ENCODE data around the gene TBX5.
"Not testable (repeated sequence)": the region's sequence is repeated elsewhere in the genome, so short reads cannot be mapped to it uniquely, and the experiment has no call there.

The TBX5 gene

DNA sequence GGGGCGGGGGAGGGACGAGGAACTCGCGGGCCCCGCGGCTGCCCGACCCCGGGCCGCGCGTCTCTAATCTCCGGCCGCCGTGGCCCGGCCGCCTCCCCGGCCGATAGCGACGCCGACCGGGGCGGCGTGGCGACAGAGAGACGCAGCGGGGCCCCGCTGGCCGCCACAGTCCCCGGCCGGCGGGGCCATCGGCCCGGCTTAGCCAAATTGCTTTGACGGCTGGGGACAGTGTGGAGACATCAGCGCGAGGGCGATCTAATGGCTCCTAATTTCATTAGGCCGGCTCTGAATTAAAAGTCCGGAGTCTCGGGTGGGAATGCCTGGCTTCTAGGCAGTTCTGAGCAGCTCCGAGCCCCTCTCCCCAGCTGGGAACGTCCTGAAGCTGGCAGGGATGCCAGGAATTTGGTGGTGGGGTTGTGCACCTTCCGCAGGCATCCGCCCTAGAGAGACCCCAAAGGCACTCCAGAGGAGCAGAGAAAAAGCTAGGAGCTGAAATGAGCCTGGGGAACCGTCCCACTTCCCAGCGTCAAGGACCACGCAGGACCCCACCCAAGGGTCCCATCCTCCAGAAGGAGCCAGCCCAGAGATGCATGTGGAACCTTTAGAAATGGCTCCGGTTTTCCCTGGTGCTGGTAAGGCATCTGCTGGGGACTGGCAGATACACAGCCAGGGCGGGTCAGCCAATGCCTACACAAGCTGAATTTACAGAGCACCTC is 9.6 kb downstream of the TBX5 start:
- TF ChIP-seq ZNF274 (IDR thresholded peaks at IDR 0.05; ENCODE audit: low read depth, low read length) = no peak

DNA sequence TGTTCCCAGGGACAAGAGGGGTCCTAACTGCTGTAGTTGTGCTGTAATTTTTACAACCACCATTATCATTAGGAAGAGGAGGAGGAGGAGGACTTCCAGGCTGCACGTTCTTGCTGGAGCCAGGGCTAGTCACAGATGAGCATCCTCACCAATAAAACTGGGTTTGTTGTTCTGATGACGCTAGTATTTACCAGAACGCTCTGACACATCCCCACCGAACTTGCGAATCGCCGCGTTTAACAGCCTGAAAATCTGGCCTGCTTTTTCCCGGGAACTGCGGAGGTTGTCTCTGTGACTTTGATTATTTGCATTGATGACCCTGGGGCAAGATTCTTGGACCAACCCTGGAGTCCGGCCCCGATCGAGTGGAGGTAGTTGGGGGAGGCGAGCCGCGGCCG is 10.2 kb downstream of the TBX5 start:
- no peak overlapping the region for H3K4me3 ChIP-seq (ENCODE audit: low read length)
- no peak for TF ChIP-seq ZNF274 (IDR thresholded peaks at IDR 0.05; ENCODE audit: low read depth, low read length)

More for the DNA sequence above, 9.6 kb downstream of the TBX5 start:
- no peak overlapping the region for H3K4me3 ChIP-seq (ENCODE audit: low read length)

DNA sequence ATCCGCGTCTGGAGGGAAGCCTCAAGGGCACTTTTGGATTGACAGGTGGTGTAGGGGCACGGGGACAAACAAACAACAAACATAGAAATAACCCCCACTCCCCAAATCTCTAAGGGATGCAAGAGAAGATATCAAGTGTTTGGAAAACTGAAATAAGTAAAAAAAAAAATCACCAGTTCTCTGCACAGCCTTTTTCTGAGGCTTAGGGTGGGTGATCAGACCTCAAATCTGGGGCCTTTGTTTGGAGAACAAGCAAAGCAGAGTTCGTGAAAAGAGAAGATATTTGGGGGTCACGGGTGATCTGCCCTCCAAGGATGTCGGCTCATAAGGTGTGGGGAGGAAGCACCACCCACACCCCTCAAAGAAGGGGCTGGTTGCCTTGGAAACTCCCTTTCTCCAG is 10.7 kb downstream of the TBX5 start:
- TF ChIP-seq ZNF274 (IDR thresholded peaks at IDR 0.05; ENCODE audit: low read depth, low read length) = no peak

DNA sequence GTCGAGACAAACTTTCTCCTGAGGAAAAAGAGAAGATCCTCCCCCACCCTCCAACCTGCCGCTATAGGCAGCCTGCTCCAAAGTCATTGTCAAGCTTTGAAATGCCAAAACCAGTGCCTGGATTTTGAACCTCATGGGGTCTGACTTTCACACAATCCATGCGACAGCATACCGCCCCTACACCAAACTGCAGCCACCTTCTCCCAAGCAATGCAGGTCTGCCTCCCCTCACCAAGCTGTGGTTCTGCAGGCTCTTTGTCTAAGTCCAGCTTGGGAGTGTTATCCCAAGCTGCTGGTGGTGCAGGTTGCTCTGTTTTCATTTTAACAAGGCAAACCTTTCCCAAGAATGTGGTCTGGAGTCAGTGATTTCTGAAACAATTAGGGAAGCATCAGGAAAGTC is 12.4 kb downstream of the TBX5 start:
- no peak for TF ChIP-seq ZNF274 (IDR thresholded peaks at IDR 0.05; ENCODE audit: low read depth, low read length)

More for the DNA sequence above, 10.7 kb downstream of the TBX5 start:
- no peak overlapping the region for H3K4me3 ChIP-seq (ENCODE audit: low read length)

DNA sequence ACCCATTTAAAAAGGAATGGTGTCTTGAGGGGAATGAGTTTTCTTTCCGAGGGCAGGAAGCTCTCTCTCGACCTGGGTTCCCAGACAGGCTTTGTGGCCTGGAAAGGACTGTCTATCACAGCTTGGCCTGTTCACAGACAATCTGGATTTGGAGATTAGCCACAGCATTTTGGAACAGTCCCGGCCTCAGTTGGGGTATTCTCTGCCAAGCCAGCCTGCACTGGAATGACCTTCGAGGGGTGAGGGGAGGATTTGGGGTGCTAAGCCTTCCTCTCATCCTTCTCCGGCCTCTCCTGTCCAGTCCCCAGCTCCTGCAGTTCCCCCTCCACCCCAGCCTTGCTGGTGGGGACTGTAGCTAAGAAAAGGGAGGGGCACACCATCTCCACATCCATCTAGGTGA is 13.0 kb downstream of the TBX5 start:
- no peak for TF ChIP-seq ZNF274 (IDR thresholded peaks at IDR 0.05; ENCODE audit: low read depth, low read length)
- H3K4me3 ChIP-seq (ENCODE audit: low read length) = no peak overlapping the region

More for the DNA sequence above, 12.4 kb downstream of the TBX5 start:
- no peak overlapping the region for H3K4me3 ChIP-seq (ENCODE audit: low read length)

DNA sequence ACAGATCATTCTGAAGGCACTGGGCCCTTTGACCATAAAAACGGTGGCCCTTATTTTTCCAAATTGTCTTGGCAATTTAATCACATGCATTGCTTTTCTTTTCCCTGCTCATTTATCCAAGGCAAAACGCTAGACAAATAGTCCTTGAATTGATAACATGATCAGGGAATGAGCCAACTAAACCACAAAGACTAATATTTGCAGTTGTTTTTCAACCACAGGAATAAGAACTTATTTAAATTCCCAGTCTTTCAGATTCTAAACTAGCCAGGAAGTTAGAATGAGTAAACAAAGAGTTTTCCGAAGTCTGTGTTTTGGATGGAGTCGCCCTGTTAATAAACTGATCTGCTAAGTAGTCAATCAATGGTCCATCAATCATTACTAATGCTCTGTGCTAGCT is 14.9 kb downstream of the TBX5 start:
- no peak overlapping the region for H3K4me3 ChIP-seq (ENCODE audit: low read length)
- no peak for TF ChIP-seq ZNF274 (IDR thresholded peaks at IDR 0.05; ENCODE audit: low read depth, low read length)

DNA sequence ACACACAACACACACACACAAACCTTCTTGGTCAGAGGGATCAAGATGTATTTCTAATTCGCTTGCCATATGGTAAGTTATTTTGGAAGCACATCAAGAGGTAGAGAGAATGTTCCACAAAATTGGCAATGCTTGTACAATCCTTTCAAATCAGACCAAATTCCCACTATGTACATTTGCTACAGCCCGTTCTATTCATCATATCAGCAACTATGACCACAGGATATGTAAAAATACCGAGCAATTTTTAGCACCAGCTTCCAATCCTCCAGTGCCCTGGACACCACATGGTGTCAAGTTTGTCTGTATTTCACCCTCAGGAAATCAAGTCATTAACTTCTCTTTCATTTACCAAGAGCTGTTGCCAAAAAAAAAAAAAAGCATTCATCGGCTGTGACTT is 21.2 kb downstream of the TBX5 start:
- TF ChIP-seq ZNF274 (IDR thresholded peaks at IDR 0.05; ENCODE audit: low read depth, low read length) = no peak
- H3K4me3 ChIP-seq (ENCODE audit: low read length) = no peak overlapping the region

DNA sequence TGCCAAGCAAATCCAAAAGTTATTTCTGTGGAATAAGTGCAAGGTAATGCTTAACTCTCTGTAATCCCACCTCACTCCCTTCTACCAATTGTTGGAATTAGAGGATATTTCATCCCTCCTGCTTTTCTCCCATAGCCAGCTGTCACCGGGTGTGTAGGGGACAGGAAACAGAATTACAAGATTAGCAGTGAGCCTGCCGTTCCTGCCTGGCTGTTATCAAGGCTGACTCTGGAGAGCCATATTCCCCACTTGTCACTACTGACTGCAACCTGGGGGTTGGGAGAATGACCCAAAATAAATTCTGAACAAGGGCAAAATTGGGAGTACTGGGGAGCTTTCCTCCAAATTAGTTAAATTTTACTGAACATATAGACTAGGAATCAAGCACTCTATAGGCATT is 24.8 kb downstream of the TBX5 start:
- no peak overlapping the region for H3K4me3 ChIP-seq (ENCODE audit: low read length)
- no peak for TF ChIP-seq ZNF274 (IDR thresholded peaks at IDR 0.05; ENCODE audit: low read depth, low read length)

DNA sequence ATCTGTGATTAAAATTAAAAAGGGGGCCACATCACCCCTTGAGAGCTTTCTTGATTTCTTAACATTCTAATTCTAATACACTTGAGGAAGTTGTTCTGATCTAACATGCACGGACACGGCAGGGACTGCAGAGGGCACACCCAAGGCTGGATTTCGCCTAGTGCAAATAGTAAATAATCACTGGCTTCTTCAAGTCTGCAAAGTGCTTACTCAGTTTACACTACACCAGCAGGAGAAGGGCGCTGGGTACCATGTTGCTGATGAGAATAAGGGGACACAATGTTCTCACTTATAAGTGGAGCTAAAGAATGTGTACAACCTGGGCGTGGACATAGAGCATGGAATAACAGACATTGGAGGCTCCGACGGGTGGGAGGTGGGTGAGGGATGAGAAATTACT is 34.2 kb downstream of the TBX5 start:
- TF ChIP-seq ZNF274 (IDR thresholded peaks at IDR 0.05; ENCODE audit: low read depth, low read length) = no peak

DNA sequence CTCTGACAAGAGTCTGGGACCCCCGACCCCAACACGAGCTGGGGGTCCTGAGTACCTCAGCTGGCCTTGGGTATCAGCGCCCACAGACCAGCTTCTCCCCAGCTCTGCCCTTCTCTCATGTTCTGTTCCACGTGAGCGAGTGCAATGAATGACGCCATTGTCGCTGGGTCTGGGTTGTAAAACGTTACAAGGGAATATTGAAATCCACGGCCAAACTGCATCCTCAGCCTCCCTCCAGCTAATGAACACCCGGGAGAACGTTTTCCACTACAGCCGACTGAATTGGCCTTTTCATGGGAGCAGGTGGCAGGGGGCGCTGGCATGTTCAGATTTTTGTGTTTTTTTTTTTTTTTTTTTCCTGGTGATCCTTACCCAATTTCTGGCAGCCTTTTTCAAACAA is 34.7 kb downstream of the TBX5 start:
- TF ChIP-seq ZNF274 (IDR thresholded peaks at IDR 0.05; ENCODE audit: low read depth, low read length) = no peak
- no peak overlapping the region for H3K4me3 ChIP-seq (ENCODE audit: low read length)

More for the DNA sequence above, 34.2 kb downstream of the TBX5 start:
- no peak overlapping the region for H3K4me3 ChIP-seq (ENCODE audit: low read length)

DNA sequence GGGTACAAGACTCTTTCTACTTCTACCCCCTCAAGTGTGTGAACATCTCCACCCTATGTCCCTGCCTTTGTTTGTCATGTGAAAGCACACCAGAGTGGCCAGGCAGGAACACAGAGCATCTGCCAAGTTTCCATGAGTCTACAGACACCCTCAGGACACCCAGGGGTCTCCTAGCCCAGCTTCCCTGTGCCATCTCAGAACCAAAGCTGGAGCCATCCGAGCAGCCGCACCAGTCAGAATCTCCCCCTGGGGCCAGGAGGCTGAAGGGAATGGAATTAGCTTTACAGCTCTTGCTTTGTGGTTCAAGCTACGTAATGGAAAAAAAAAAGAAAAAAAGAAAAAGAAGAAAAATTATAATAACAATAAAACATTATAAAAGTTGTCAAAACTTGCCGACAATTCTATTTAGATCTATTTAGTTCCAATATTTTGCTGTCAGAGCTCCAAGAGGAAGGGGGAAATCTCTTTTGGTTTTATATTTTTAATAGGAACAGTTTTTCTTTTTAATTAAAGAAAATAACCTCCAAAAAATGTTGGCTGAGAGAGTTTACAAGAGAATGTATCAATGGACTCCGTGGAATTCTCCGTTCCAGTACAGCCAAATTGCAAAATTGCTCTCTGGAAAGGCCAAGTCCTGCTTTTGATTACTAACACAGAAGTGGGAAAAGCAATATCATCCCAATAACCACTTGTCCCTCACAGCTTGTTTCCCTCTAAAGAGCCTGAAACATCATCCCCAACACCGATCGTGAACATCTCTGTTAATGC is 37.1 kb downstream of the TBX5 start:
- no peak for TF ChIP-seq ZNF274 (IDR thresholded peaks at IDR 0.05; ENCODE audit: low read depth, low read length)
- H3K4me3 ChIP-seq (ENCODE audit: low read length) = no peak overlapping the region

DNA sequence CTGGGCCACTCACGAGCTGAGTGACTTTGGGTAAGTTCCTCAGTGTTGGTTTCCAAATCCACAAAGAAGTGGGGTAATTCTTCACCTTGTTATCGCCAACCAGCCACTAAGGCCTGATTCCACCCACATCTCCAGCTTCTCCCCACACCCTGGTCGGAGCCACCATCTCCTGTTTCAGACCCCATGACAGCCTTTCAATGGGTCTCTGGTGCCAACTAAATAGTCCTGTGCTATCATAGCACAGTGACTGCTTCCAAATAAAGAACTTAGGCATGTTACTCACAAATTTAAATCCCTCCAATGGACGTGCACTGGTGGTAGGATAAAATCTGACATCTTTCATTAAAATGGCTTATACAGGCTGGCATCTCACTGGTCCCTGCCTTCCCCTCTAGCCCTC is 44.0 kb downstream of the TBX5 start:
- H3K4me3 ChIP-seq (ENCODE audit: low read length) = no peak overlapping the region
- TF ChIP-seq ZNF274 (IDR thresholded peaks at IDR 0.05; ENCODE audit: low read depth, low read length) = no peak

DNA sequence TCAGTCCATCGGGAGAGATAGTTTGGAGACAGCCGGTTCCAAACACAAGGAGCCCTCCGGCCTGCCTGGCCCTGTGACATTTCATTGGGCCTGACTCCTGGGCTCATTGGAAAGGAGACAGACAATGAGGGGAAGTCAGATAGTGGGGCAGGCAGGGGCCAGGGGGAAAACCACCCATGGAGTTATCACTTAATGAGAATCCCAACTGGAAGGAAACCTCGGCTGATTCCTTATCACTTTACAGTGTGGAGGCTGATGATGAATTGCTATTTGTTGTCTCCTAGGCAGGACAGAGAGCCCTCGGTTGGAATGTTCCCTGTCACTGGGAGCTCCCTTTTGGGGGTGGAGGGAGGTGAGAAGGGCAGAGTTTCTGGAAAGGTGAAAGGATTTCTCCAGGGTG is 44.4 kb downstream of the TBX5 start:
- TF ChIP-seq ZNF274 (IDR thresholded peaks at IDR 0.05; ENCODE audit: low read depth, low read length) = no peak
- no peak overlapping the region for H3K4me3 ChIP-seq (ENCODE audit: low read length)

DNA sequence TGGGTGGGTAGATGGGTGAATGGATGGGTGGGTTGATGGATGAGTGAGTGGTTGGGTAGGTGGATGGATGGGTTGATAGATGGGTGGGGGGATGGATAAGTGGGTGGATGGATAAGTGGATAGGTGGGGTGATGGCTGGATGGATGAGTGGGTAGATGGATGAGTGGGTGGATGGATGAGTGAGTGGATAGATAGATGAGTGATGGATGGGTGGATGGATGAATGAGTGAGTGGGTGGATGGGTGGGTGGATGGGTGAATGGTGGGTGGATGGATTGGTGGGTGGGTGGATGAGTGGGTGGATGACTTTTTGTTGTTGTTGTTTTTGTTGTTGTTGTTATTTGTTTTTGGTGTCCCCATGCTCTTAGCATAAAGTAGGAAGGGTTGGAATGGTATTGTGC is 45.5 kb downstream of the TBX5 start:
- H3K4me3 ChIP-seq (ENCODE audit: low read length) = no peak overlapping the region
- no peak for TF ChIP-seq ZNF274 (IDR thresholded peaks at IDR 0.05; ENCODE audit: low read depth, low read length)

DNA sequence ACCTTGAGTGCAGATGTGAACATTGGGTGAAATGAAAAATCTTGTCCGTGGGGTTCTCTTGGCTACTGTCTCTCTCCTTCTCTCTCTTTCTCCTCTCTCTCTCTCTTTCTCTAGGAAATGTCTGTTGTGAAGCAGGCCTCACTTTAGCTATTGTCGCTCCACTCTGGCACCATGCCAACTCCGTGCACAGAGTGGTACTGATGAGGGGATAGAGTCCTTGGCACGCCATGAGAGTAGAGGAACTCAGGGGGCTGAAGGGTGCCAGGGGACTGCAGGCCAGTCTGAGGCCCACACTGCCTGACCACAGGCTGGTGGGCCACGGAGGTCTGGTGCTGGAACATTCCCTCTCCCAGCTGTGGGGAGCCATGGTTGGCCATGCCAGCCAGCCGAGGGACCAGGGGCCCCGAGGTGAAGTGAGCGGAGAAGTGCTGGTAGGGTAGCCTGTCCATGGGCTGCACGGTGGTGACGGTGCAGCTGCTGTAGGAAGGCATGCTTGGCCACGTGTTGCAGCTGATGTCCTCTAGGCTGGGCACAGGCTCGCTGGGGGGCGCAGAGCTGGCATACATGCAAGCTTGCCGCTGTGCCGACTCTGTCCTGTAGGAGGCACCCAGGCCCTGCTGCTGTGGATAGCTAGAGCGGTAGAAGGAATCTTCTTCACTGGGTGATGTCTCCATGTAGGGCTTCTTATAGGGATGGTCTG is 50.4 kb downstream of the TBX5 start:
- no peak for TF ChIP-seq ZNF274 (IDR thresholded peaks at IDR 0.05; ENCODE audit: low read depth, low read length)
- no peak overlapping the region for H3K4me3 ChIP-seq (ENCODE audit: low read length)

DNA sequence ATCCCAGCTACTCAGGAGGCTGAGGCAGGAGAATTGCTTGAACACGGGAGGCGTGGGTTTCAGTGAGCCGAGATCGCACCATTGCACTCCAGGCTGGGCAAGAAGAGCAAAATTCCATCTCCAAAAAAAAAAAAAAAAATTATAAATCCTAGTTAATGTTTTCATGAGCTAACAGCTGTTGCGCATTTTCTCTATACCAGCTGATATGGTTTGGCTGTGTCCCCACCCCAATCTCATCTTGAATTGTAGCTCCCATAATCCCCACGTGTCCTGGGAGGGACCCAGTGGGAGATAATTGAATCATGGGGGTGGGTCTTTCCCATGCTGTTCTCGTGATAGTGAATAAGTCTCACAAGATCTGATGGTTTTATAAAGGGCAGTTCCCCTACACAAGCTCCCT is 56.7 kb downstream of the TBX5 start:
- H3K4me3 ChIP-seq (ENCODE audit: low read length) = not testable (repeated sequence)

All from GM08714 (cell line).